Activated CD4-positive, CD25-positive, alpha-beta regulatory T cell treated with anti-CD3 and anti-CD28 coated beads, Interleukin-2, amount 50 U/mL, for 16 hours (primary cell): Measurements from ENCODE around the gene CPA3.

Source experiments
- DNase-seq: peaks from one replicate; pipeline ENCODE4 v3.0.0-alpha.2; 2020; ENCODE audit warnings: low read depth, low spot score

CPA3 gene

DNA sequence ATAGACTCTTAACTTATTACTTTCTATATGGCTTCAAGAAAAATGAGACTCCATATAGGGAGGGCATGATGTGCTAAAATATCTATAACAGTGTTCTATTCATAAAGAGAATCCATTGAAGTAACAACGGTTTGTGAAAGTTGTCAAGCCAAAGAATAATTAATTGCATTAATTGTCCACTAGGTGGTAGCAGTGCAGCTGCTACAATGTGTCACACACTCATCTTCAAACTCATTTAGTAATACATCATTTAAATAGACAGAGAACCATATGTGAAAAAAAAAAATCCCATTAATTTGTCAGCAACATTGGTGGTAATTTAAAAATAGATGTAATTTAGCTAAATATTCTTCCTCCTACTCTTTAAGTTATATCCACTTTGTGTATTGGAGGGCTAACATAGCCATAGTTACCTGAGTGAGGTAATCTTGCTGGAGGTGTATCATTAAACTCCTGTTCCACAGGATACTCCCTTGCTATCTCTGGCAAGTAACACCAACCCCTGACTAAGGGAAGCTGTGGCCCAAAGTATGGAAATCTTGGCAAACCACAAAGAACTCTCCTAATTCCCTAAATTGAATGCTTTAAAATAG, 3.7 kb upstream of the CPA3 start:
- no peak for DNase-seq

DNA sequence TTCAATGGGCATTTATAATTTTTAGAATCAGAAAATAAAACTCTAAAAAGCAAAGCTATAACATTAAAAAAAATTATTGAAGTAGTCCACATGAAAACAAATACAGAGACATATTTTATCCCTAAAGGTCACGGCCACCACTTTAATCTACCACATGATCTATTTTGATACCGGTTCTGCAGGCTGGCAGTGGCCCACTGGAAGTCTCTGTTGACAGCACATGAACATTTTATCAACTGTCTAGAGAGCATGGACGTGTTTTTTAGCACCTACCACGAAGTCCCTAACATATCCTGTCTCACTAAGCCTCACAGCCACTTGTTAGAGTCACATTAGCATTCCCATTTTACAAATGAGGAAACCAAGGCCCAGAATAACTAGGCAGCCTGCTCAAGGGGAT, 1.8 kb upstream of the CPA3 start:
- DNase-seq, result no peak

DNA sequence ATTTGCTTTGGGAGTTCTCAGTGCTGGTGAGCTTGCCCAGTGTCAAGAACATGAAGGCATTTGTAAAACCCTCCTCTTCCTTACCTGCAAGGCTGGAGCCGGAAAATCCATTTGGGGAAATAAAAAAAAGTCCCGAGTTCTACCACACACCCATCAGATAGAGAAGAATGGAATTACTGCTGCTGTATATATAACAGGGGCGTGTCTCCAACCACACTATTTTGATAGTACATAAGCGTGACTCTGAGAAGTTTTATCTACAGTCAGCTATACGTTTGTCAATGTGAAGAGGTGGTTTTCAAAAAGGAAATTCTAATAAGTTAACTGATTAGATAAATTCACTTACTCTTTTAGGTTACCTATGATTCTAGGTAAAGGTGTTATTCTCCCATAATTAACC, 1.3 kb upstream of the CPA3 start:
- DNase-seq, result no peak

DNA sequence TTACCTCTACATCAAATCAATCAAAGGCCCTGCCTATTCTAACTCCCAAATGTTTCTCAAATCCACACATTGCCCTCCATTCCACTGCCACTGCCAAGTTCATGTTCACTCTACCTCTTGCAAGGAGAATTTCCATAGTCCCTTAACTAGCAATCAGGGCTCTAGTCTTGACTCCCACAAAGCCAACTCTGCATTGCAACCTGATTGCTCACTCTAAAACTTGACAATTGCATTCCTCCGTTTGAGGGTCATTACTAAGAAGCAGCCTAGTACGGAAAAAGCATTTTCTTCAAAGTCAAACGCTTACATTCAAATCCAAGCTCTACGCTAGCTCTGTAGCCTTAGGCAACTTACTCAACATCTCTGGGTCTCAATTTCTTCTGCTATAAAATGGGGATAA, 1.2 kb downstream of the CPA3 start:
- no peak for DNase-seq

DNA sequence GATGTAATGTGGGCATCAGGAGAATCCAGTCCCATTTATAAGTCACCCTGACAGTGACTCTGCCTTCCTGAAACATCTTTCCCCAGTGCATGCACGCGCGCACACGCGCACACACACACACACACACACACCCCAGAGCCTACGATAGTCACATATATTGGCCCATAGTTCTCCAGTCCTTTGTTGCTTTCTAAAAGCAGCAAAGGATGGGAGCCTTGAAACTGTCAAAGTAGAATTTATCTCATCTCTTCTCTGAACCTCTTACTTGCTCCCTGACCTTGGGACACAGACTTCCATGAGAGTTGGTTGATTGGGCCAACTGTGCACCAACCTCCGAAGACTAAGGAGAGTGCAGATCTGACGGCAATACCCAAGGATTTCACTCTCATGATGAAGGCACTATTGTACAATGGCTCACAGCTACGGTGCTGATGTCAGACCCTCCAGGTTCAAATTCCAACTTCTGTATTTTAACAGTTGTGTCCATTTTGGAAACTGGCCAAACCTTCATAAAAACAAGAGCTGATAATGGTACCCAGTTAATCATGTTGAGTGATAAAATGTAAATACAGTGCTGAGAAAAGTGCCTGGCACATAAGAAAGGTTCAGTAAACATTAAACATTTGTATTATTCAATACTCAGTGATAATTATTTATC, 8.3 kb downstream of the CPA3 start:
- no peak for DNase-seq

DNA sequence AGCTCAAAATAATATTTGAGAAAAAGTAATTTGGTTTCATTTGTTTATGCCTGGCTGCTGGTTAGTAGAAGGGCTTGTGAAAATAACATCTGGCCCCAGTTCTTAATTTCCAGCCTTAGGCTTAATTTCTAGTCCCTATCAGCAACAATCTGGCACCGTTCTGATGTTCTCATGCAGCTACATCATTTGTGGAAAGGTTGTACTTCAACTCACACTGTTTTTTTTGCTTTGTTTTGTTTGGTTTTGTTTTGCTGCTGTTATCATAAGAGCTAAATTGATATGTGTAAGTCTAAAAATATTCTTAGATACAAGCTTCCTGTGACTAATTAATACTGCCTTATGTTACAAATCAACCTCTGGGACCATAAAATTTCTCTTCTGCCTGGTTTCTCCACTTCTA, 8.9 kb downstream of the CPA3 start:
- DNase-seq, result no peak

DNA sequence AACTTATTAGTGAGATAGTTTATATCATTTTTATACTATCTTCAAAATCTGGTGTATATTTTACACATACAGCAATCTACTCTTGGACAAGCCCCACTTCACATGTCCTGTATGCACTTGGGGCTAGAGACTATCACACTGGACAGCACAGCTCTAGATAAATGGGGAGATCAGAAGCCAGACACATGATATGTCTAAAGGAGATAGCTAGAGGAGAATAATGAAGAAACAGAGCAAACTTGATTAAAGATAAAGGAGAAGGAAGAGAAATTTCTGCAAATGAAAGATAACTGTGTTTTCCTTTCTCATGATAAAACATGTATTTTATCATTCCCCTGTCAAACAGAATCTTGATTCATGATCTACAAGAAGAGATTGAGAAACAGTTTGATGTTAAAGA, 13.0 kb downstream of the CPA3 start:
- DNase-seq, result no peak

DNA sequence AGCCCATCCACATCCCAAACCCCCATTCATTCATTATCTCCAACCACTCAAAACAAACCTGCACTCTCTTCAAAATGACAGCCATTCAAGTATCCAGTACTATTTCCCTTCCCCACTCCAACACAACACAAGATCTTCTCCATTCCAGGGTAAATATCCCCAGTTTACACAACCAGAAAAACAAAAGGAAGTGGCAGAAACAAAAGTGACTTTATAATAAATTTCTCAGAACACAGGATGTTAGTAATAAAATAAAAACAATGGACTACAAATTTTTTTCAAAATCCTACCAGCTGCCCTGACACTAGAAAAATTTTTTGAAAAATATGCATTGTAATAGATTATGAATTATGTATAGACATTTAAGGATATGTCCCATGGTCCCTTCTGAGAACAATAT, 14.2 kb downstream of the CPA3 start:
- DNase-seq, result no peak

DNA sequence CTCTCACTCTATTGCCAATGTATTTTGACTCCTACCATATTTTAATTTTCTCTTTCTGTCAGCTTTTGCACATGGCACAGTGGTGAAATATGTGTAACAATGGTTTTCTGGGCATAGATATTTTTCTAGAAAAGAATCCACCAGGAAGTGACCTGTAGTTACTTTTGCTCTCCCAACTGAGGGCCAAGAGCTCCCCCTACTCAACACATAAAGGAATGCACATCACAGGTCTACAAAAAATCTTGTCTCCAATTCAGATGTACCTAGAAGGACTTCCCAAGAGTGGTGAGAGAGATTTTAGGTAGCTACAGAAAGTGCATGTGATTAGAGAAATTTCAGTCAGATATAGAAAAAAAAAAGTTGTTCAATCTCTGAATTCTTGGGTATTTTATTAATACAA, 15.6 kb downstream of the CPA3 start:
- DNase-seq, result no peak

DNA sequence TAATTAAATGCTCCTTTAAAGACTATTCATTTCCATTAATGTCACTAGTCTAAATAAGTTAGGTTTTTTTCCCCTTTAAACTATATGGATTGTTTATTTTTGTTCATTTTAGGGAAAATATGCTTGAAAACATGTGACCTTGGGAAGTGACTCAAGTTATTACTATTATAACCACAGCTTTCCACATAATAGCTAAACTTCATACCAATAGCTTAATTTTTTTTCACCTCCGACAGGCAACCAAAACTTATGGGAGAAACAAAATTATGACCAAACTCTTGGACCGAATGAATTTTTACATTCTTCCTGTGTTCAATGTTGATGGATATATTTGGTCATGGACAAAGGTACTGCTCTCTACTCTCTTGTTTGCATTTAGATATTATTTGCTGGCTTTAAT, 16.2 kb downstream of the CPA3 start:
- DNase-seq, result no peak

DNA sequence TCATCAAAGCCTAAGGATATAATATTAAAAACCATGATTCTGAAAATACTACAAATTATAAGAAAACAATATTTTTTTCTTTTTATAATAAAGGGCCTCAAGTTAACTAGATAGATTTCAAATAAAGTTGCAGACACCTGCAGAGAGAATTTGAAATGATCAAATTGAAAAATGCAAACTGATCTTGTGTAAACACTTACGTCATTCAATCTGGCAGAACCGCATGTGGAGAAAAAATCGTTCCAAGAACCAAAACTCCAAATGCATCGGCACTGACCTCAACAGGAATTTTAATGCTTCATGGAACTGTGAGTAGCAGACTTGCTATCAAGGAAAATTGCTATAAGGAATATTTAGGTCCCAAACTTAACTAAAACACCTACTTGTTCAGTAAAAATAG, 17.2 kb downstream of the CPA3 start:
- DNase-seq, result no peak

DNA sequence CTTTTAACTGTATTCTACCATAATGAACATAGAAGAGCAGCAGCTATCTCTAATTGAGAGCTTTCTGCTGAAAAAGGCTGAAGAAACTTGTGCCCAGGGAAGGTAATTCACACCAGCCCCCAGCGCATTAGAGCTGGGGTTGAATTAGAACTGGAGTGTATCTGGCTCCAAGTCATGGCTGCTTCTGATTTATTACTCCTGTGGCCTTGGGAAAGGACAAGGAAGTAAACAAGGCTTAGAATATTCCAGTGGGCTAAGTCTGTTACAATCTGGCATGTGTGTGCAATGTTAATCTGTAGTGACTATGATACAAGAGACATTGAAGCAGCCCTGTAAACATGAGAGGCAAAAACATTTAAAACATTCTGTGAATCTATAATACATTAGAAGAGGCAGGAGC, 18.1 kb downstream of the CPA3 start:
- DNase-seq, result no peak

DNA sequence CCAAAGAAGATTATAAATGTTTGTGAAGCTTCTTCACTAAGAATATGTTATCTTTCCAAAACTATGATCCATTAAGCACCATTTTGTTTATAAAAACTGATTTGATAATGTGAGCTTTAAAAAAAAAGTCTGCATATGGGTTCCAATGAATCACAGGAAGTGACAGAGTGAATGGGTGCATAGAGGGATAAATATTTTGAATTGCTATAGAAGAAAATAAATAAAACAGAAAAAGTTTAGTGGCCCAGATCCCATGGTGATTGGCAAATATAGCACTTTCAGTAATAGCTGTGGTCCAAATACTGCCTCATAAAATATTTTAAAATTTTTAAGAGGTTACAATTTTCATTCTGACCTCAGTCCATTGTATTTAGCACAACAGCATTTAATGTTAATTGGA, 19.2 kb downstream of the CPA3 start:
- DNase-seq, result no peak

DNA sequence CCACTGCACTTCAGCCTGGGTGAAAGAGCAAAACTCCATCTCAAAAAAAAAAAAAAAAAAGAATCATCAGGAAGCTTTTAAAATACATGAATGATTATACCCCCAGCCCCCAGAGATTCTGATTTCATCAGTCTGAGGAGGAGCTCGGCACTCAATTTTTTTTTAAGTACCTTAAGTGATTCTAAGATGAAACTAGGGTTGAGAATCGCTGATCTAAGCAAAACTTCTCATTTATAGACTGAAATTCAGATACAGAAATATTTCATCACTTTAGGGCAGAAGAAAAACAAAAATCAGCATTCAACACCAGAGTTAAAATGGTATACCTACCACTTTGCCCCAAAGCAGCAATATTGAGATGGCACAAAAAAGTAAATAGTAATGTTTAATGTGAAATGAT, 24.7 kb downstream of the CPA3 start:
- DNase-seq, result no peak

DNA sequence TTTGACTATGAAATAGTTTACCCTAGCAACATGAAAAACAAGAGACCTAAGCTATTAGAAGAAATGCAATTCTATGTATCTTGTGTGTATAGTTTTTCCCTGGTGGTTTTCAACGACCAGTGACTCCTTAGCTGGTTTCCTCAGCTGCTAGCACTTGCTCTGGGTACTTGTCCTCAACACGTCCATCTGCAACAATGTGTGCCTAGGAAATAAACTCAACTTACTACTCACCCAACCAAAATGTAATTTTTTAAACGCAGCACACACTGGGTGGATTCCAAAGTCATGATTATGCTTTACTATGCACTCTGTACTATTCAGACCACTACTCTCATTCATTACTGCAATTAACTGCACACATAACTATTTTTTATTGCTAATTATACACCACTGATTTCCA, 31.0 kb downstream of the CPA3 start:
- no peak for DNase-seq

DNA sequence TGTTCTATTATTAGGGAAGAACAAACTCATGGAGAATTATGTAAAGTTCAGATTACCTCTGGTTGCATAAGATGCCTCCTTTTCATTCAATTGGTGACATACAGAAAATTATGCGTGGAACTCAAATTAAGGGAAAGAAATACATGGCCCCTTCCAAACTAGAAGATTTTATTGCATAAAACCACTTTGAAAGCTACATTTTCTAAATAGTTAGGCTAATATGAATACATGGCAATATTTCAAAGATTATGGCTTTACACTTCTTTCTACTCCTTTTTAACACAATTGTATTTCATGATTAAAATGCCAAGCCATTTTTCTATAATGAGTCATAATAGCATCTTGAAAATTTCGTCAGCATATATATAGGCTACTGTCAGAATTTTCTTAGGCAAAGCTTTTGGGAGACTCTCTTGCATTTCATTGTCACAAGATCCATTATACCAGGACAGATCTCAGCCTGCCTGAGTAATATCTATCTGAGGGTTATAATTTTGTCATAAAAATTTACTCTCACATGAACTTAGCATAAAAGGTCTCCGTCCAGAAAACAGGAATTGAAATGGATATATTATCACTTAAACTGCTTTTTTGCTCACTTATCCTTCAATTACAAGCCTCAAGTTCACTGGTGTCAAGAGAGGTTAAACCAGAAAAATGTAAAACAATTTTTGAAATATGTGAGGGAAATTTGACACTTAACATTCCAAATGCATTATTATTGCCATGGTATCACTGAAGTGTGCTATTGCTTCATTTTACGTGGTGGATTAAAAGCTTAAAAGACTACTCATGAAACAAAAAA, 37.1 kb downstream of the CPA3 start:
- no peak for DNase-seq

DNA sequence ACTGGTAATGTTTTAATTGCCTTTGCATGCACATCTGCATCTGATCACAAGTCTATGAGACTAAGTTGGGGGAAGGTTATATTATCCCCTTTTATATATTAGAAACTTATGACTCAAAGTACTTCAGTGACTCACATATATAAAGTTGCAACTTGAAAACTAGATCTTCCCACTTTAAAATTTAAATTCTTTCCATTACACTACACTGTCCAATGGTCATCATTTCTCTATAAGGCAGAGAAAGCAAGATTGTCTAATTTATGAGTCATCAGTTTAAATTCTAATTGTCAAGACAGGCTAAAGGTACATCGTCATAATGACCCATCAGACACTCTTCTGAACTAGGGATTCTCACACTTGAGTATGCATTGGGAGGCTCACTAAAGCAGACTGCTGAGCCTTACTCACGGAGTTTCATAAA, 37.9 kb downstream of the CPA3 start:
- DNase-seq, result no peak

DNA sequence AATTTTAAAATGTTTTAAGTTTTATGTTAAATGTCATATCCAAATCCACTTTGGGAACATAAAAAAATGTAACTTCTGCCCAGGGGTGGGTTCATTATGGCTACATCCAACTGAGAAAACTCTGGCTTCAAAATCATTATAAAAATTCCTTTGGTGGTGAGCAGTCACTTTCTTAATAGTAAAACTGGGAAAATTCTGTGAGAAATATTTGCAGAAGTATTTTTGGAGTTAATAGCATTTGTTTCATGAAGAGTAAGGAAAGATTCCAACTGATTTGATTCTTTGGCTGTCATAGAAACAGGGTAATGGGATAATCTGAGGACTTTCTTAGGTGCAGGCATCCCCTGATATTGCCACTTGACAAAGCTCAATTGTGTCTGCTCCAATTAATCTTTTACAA, 38.8 kb downstream of the CPA3 start:
- no peak for DNase-seq

DNA sequence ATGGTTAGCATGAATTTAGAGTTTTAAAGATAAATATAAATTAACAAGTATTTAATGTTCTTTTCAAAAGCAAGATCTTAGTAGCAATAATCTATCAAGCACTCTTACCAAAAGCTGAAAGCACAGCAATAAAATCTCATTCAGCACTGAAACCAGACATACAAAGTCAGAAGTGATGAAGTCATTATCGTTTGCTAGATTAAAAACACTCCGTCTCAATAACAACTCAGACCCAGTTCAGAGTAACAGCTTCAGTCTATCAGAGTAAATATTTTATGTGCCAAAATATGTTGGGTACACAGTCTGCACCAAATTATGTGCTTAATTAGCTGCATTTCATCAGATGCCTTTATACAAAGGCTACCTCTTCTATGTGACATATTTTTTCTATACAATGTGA, 41.6 kb downstream of the CPA3 start:
- DNase-seq, result no peak

DNA sequence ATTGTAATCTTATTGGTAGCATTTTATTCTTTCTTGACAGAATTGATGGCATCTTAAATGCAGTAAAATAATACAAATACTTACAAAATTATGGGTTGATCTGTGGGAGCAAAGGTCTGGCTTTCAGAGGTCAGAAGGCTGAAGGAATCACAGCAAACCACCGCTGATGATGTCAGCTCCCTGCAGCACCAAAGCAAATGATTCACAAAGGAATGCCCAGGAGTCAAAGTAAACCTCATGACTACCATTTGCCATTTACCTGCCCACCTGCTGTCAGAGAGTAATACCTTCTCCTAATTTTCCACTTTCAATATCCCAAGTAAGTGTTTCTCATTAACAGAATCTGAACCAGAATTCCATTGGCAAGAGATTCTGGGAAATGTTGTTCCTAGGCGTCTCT, 46.1 kb downstream of the CPA3 start:
- no peak for DNase-seq

DNA sequence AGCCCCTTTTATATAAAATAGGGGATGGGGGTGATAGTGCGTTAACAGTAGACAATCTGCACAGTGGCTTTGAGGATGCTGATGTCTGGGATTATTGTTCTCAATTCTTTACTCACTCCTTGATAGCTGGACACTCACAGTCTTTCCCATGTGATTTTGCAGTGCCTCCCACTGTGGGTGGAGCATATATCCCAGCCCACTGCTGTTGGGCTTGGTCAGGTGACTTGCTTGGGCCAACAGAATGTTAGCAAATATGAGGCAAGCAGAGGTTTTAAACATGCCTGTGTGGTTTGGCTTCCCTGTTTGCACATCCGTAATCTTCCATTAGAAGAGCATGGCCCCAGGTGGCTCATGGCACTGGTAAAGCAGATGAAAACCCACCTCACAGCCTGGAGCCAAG, 46.5 kb downstream of the CPA3 start:
- no peak for DNase-seq

DNA sequence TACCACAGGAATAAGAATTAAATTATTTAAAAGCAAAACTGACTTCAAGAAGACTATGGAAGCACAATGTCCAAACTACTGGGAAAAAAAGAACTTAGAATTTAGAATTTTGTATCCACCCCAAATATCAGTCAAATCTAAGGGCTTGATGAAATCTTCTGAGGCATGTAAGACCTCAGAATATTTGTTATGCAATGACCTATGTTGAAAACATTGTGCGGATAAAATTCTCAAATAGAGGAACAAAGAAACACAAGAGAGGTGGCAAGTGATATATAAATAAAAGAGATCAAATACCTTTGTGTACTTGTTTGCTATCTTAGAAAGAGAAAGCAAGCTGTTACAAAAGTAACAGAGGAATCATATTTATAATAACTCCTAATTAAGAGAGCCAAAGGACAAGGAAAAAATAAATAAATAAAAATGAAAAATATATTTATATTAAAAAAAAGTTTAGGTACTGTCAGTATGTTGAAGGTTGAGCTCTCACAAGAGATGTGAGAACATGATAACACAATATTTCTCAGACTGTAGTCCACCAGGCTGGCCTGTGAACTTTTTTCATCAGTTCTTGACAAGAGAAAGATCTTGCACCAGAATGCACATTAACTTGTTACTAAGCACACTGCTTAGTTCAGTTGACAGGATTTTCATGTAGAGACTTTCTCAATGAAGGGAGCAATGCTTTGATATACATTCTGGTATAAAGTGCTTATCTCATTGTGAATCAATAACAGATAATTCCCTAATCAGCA, 50.0 kb downstream of the CPA3 start:
- DNase-seq, result no peak

DNA sequence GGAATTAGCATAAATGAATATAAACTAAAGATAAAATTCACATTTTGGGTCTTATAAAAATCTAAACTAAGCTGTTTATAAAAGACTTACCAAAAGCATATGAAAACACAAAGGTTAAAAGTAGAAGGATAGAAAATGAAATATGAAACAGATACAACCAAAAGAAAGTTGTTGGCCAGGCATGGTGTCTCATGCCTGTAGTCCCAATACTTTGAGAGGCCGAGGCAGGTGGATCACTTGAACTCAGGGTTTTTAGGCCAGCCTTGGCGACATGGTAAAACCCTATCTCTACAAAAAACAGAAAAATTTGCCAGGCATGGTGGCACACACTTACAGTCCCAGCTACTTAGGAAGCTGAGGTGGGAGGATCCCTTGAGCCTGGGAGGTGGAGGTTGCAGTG, 51.0 kb downstream of the CPA3 start:
- no peak for DNase-seq
